ENCODE results near the gene LTBP1. TPM values are rescaled to one million over a fixed set of nuclear protein-coding genes. Genes with fewer than 3 reads are reported as not detected.

LTBP1 gene
- total and polyA plus RNA-seq, 4 donors: 5.8 to 57.6 (median 10.2) TPM

- 97% methylated on average over 6 of the region's 6 CpGs for WGBS
- Histone ChIP-seq H3K27me3 (ENCODE audit: control insufficient read depth in 4 of 4, insufficient read depth in 4 of 4, low read length in 3 of 4) (no peaks in the 10 kb centered on the region), H3K4me1 (ENCODE audit: control insufficient read depth in 4 of 4, insufficient read depth in 4 of 4, low read length in 3 of 4) (no peaks in the 10 kb centered on the region), H3K9me3 (ENCODE audit: control insufficient read depth in 4 of 4, low read length in 3 of 4) (peaks cover 0 to 8% (median 0%) of the 10 kb centered on the region in 4 donors), H3K9ac (ENCODE audit: low read depth in 1 of 2, low read length in 2 of 2) (no peak overlapping the region), H3K4me3 (ENCODE audit: low read depth in 1 of 3, low read length in 3 of 3) (no peak overlapping the region), H3K36me3 (ENCODE audit: control insufficient read depth in 4 of 4, insufficient read depth in 3 of 4, low read depth in 1 of 4, low read length in 3 of 4) (peaks cover 0 to 11% (median 6%) of the 10 kb centered on the region in 4 donors), H3K27ac (ENCODE audit: low read depth in 1 of 2, low read length in 2 of 2) (no peak overlapping the region)
- DNase-seq (ENCODE audit: low spot score): no peak
- TF ChIP-seq FOXA2 (IDR thresholded peaks at IDR 0.05) (no peak), HNF4G (IDR thresholded peaks at IDR 0.05) (no peak), CTCF (IDR thresholded peaks at IDR 0.05; ENCODE audit: low read depth, low read length, missing input control) (no peak), NR2F2 (IDR thresholded peaks at IDR 0.05) (no peak), ATF3 (IDR thresholded peaks at IDR 0.05) (no peak), GABPA (IDR thresholded peaks at IDR 0.05 in 1 of 2, conservative IDR thresholded peaks at IDR 0.05 in 1 of 2) (no peak), MAX (IDR thresholded peaks at IDR 0.05) (no peak), HNF4A (conservative IDR thresholded peaks at IDR 0.05) (no peak), REST (IDR thresholded peaks at IDR 0.05) (no peak), ZBTB33 (IDR thresholded peaks at IDR 0.05) (no peak), FOXA1 (IDR thresholded peaks at IDR 0.05) (no peak), TAF1 (conservative IDR thresholded peaks at IDR 0.05) (no peak), JUND (IDR thresholded peaks at IDR 0.05) (no peak), RAD21 (IDR thresholded peaks at IDR 0.05) (no peak), EGR1 (IDR thresholded peaks at IDR 0.05; ENCODE audit: low read depth in 2 of 2) (no peak), SP1 (IDR thresholded peaks at IDR 0.05) (no peak), YY1 (IDR thresholded peaks at IDR 0.05) (no peak), RXRA (IDR thresholded peaks at IDR 0.05) (no peak)
Observed at GRCh38 chr2:33266467-33266866, 319.7 kb downstream of the LTBP1 start.

Data from liver (tissue), 9 donors.